H1 (cell line): ENCODE measurements around the gene CACFD1. TPM values are rescaled to one million over a fixed set of nuclear protein-coding genes. Genes with fewer than 3 reads are reported as not detected.

Experiments used
- BCL11A ChIP-seq, 2 experiments: IDR thresholded peaks; one replicate each; pipeline ENCODE4 v1.6.1; 2011; ENCODE audit warnings: low read depth in 2 of 2, low read length in 2 of 2, mild to moderate bottlenecking in 2 of 2
- CEBPB ChIP-seq: IDR thresholded peaks from 2 replicates; pipeline ENCODE4 v1.6.1; 2012; ENCODE audit warnings: low read depth, low read length
- CHD2 ChIP-seq: IDR thresholded peaks from 2 replicates; pipeline ENCODE4 v1.6.1; 2012; ENCODE audit warnings: low read length, improper control_type of control experiment
- EGR1 ChIP-seq: IDR thresholded peaks from 2 replicates; pipeline ENCODE4 v1.6.1; 2011; ENCODE audit warnings: low read depth, low read length, borderline replicate concordance
- GABPA ChIP-seq: IDR thresholded peaks from 2 replicates; pipeline ENCODE4 v1.6.1; 2011; ENCODE audit warnings: mild to moderate bottlenecking, low read length, moderate library complexity, borderline replicate concordance; ENCODE audit not compliant: insufficient read depth
- JUN ChIP-seq: IDR thresholded peaks from 2 replicates; pipeline ENCODE4 v1.6.1; 2011; ENCODE audit warnings: low read depth, mild to moderate bottlenecking, improper control_type of control experiment, low read length
- JUND ChIP-seq: IDR thresholded peaks from 2 replicates; pipeline ENCODE4 v1.6.1; 2011; ENCODE audit warnings: mild to moderate bottlenecking, improper control_type of control experiment, low read length
- NRF1 ChIP-seq: IDR thresholded peaks from 2 replicates; pipeline ENCODE4 v1.6.1; 2011; ENCODE audit warnings: mild to moderate bottlenecking, low read depth, low read length, improper control_type of control experiment
- PHF8 ChIP-seq: fragments of 200-600 bp; sonication (generic); conservative IDR thresholded peaks from 2 replicates; pipeline ENCODE4 v1.7.1; 2012; ENCODE audit warnings: low read depth, mild to moderate bottlenecking, inconsistent platforms, low read length, moderate library complexity
- POU5F1 ChIP-seq: IDR thresholded peaks from 2 replicates; pipeline ENCODE4 v1.6.1; 2011; ENCODE audit warnings: low read depth, mild to moderate bottlenecking, low read length, moderate library complexity
- RAD21 ChIP-seq, 2 experiments: IDR thresholded peaks in 1 of 2; conservative IDR thresholded peaks in 1 of 2; 2 replicates each; pipeline ENCODE4 v1.6.1; 2011; ENCODE audit warnings: low read depth in 2 of 2, low read length in 2 of 2, improper control_type of control experiment in 1 of 2, inconsistent platforms in 1 of 2, mild to moderate bottlenecking in 1 of 2, moderate library complexity in 1 of 2
- SIN3A ChIP-seq, 2 experiments: IDR thresholded peaks in 1 of 2; conservative IDR thresholded peaks in 1 of 2; 2 replicates each; pipeline ENCODE4 v1.6.1; 2011 to 2012; ENCODE audit warnings: low read length in 2 of 2, improper control_type of control experiment in 1 of 2, low read depth in 1 of 2, mild to moderate bottlenecking in 1 of 2
- SP1 ChIP-seq: IDR thresholded peaks from 2 replicates; pipeline ENCODE4 v1.6.1; 2011; ENCODE audit warnings: low read depth, low read length
- SP4 ChIP-seq: IDR thresholded peaks from 2 replicates; pipeline ENCODE4 v1.6.1; 2012; ENCODE audit warnings: low read length, inconsistent platforms
- TCF12 ChIP-seq: IDR thresholded peaks from 2 replicates; pipeline ENCODE4 v1.6.1; 2011; ENCODE audit warnings: low read depth, mild to moderate bottlenecking, low read length
- ZNF274 ChIP-seq: IDR thresholded peaks from 2 replicates; pipeline ENCODE4 v1.7.0; 2012; ENCODE audit warnings: low read length, borderline replicate concordance; ENCODE audit errors: extremely low read depth
- polyA plus RNA-seq, 7 experiments: library from polyadenylated mRNA; depleted of rRNA in 3 of 7; stranded (reverse) in 5 of 7; unstranded in 2 of 7; fragments of >200 nt in 5 of 7; fragments of 200-250 nt in 2 of 7; gene quantifications; 1 replicate in 5 of 7; 2 replicates in 1 of 7; 4 replicates in 1 of 7; pipeline versions ENCODE4 v1.2.1 to v1.2.3, GENCODE V29; 2011 to 2013; ENCODE audit warnings: missing spikeins in 2 of 7, mixed read lengths in 2 of 7
- total RNA-seq: library from RNA; stranded (reverse); fragmentation: NEBNext Ultra II Directional; extraction: Animal tissue kit (Norgen Biotek cat#: 25700); gene quantifications from 2 replicates; pipeline ENCODE4 v1.2.1, GENCODE V29; 2021
- TF ChIP-seq, protein P1 (sequence below): IDR thresholded peaks from 2 replicates; pipeline ENCODE4 v1.6.1; 2012; ENCODE audit warnings: inconsistent platforms

The CACFD1 gene
- total and polyA plus RNA-seq, 2 of the 8 experiments (the other 6 are each of a cell fraction or from before 2014, with no cell fraction given): 13.4 to 15.5 TPM

GRCh38 chr9:133478851-133479711 is 19.3 kb downstream of the CACFD1 start, which contains the start of gene SLC2A6 (continued):
- no peak for TF ChIP-seq ZNF274
- TF ChIP-seq SIN3A (conservative IDR thresholded peaks at IDR 0.05 in 1 of 2, IDR thresholded peaks at IDR 0.05 in 1 of 2; ENCODE audit: low read depth in 1 of 2, low read length in 2 of 2): peak in 1 of 2 experiments; percentile 45; a peak in 1 of 4 replicates
- TF ChIP-seq, protein P1, sequence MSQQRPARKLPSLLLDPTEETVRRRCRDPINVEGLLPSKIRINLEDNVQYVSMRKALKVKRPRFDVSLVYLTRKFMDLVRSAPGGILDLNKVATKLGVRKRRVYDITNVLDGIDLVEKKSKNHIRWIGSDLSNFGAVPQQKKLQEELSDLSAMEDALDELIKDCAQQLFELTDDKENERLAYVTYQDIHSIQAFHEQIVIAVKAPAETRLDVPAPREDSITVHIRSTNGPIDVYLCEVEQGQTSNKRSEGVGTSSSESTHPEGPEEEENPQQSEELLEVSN: peak; percentile 81
- no peak for TF ChIP-seq NRF1
- no peak; the same call in 1 of the 2 replicates for TF ChIP-seq GABPA
- no peak for TF ChIP-seq JUN
- TF ChIP-seq CEBPB: no peak
- TF ChIP-seq CHD2: no peak; the same call in 1 of the 2 replicates
- TF ChIP-seq POU5F1: no peak
- TF ChIP-seq EGR1: no peak
- peak; percentile 69; the same call in 1 of the 2 replicates for TF ChIP-seq SP1
- TF ChIP-seq RAD21 (IDR thresholded peaks at IDR 0.05 in 1 of 2, conservative IDR thresholded peaks at IDR 0.05 in 1 of 2; ENCODE audit: low read depth in 2 of 2, low read length in 2 of 2): no peak
- TF ChIP-seq TCF12: no peak
- TF ChIP-seq JUND: no peak
- TF ChIP-seq PHF8: peak; percentile 15; the same call in 1 of the 2 replicates
- no peak for TF ChIP-seq BCL11A (IDR thresholded peaks at IDR 0.05; ENCODE audit: low read depth in 2 of 2, low read length in 2 of 2)
- no peak; the same call in 1 of the 2 replicates for TF ChIP-seq SP4
